Stimulated activated CD4-positive, alpha-beta T cell treated with anti-CD3 and anti-CD28 coated beads, Interleukin-2, amount 100 ng/mL, for 4 hours (primary cell): Measurements from ENCODE around the gene AUNIP.

Source experiments
- DNase-seq: peaks from one replicate; pipeline ENCODE4 v3.0.0-alpha.2; 2020; ENCODE audit warnings: low read depth

AUNIP gene

DNA sequence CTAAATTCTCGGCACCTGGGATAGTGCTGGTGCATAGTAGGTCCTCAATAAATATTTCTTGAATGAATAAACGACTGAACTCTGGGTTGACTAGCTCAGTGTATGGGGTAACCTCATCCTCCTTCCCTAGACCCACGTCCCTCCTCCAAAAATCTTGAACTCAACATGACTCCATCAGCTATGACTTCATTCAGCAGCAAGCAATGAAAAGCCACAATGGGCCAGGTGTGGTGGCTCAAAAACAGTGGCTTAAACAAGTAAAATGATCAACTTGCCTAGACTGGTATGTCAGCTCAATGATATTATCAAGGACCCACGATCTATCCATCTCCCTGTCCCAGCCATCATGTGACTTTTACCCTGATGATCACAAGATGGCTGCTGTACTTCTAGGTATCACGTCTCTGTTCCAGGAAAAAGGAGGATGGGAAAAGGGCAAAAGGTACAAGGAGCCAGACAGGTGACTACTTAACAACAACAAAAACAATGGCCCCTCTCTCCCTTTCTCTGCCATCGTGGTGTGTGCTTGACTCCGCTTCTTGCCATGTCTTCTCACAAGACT is 29.2 kb upstream of the AUNIP start:
- no peak for DNase-seq

DNA sequence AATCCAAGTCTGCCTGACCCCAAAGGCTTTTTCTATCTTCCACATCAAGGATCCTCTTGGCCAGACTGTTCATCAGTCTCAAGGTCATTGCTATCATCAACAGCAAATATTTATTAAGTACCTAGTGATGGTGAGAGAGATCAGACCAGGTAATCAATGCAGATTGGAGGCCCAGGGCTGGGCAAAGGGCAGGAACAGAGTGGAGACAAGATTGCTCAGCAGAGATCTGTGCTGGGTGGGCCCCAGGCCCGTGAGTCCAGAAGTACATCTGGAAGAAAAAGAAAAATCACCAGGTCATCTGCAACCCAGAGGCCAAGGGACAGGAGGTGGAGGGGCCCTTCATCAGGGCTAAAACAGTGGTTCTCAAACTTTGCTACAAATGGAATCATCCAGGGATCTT is 26.3 kb upstream of the AUNIP start:
- DNase-seq, result no peak

- DNase-seq, result no peak
Measured at GRCh38 chr1:25881266-25881665, 22.0 kb upstream of the AUNIP start.

DNA sequence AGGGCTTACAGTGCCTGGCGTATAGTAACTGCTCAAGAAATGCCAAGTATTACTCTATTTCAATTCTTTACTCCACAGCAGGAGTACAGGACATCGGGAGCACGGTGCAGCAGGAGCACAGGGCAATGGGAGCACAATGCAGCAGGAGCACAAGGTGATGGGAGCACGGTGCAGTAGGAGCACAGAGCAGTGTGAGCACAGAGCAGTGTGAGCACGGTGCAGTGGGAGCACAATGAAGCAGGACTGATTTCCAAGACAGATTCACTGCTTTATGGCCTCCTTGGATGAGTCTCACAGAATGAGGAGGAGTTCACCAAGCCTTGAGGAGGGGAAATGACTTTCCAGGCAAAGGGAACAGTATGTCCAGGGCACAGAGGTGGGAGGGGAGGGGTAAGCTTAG is 21.3 kb upstream of the AUNIP start:
- DNase-seq, result no peak

GRCh38 chr1:25879675-25880074 is 20.4 kb upstream of the AUNIP start:
- DNase-seq, result no peak

- DNase-seq, result no peak
Measured at GRCh38 chr1:25878690-25879089, 19.4 kb upstream of the AUNIP start.

GRCh38 chr1:25877155-25877554 is 17.9 kb upstream of the AUNIP start:
- DNase-seq, result no peak

DNA sequence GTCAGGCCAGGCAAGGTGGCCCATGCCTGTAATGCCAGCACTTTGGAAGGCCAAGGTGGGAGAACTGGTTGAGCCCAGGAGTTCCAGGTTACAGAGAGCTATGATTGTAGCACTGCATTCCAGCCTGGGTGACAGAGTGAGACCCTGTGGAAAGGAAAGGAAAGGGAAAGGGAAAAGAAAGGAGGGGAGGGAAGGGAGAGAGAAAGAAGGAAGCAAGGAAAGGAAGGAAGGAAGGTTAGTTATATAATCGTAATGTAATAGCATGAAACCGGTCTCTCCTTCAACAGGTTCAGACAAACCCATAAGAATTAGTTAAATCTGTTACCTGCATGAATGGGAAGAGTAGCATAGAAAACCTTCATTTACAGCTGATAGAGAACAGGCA is 17.4 kb upstream of the AUNIP start:
- no peak for DNase-seq

GRCh38 chr1:25875856-25876692 is 16.8 kb upstream of the AUNIP start:
- DNase-seq, result no peak

- DNase-seq, result peak; percentile 34
Measured at GRCh38 chr1:25875154-25875855, 16.0 kb upstream of the AUNIP start, which contains the start of gene PAQR7. PAQR7 (minus strand) TSS chr1:25875708; CDS start chr1:25863839, 11,869 bp downstream.

- no peak for DNase-seq
Measured at GRCh38 chr1:25874635-25875153, 15.4 kb upstream of the AUNIP start.

GRCh38 chr1:25874209-25874608 is 15.0 kb upstream of the AUNIP start:
- DNase-seq, result no peak

- DNase-seq, result no peak
Measured at GRCh38 chr1:25873120-25873519, 13.9 kb upstream of the AUNIP start.

DNA sequence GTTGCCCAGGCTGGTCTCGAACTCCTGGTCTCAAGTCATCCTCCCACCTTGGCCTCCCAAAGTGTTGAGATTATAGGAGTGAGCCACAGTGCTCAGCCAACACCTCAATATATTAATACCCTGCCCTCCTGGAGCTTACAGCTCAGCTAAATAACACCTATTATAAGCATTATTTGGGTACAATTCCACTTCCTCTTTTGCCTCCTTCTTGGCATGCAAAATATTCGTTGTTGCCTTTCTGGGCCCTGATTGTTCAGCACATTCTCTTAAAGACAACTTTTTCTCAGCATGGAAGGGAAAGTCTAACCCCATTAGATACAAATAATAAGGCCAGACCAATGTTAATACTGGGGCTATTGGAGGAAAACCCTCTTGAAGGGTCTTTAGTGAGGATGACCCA is 13.5 kb upstream of the AUNIP start:
- DNase-seq, result no peak

- DNase-seq, result no peak
Measured at GRCh38 chr1:25871704-25872494, 12.6 kb upstream of the AUNIP start.

DNA sequence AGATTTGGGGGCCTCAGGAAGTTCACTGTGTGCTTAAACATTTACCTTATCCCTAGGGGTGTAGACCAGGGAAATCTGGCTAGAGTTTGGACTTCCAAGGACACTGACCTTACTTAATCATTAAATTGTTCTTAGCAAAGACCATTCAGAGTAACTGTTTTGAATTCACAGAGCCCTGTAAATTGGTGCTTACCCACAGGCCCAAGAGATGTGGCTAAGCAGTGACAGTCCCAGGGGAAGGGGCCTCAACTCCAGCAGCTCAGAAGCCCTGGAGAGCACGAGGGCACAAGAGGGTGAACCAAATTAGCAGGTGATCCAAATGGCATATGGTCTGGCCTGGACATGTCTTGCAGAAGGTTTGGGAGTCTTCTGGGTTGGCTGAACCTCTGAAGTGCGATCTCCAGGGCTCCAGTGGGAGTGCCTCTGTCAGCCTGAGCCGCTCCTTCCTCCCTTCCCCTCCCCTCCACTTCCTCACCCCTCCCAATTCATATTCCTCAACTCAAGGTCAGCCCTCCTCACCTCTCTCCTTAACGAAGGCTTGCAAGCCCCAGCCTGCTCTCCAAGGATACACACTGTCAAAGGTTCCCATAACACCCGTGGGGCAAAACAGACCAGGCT is 11.9 kb upstream of the AUNIP start:
- no peak for DNase-seq

DNA sequence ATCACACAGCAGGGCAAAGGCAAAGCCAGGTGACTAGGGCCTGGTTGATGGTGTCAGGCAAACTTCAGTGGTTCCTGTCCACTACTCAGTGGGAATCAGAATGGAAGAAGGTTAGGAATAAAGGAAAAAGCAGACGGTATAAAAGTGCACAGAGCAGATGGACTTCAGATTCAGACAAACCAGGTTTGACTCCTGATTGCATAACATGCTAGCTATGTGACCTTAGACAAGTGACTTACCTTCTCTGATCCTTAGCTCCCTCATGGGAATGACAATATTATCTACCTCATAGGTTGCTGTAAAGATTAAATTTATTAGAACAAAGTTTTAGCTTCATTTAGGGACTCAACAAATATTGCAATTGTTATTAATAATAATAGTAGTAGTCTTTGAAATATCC is 11.4 kb upstream of the AUNIP start:
- DNase-seq, result no peak

DNA sequence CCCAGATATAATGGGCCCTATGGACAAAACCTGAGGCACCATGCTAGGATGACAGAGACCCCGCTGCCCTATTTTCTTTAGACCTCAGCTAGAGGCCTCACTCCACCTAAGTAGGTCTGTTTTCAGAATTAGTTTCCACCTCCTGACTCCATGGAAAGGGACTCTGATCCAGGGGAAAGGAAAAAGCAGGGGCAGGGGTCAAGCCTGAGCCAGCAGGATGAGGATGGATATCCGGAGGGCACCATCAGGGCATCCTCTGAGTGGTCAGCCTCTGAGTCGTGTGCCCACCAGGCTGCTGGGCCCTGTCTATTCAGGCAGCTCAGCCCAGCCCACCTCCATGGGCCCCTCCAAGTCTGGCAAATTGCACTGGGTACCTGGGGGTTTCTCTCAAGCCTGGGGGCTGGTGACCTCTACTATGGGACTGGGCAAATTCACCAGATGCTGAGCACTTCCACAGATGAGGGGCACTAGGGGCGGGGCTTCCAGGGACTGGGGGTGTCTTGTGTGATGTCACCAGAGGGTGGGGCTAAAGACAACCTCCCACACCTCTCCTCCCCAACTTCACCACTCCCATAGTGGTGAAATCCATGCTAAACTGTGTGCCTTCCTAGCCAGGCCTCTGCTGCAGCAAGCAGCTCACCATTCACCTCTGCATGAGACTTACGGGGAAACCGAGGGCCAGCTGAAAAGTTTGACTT is 10.8 kb upstream of the AUNIP start:
- DNase-seq, result no peak

DNA sequence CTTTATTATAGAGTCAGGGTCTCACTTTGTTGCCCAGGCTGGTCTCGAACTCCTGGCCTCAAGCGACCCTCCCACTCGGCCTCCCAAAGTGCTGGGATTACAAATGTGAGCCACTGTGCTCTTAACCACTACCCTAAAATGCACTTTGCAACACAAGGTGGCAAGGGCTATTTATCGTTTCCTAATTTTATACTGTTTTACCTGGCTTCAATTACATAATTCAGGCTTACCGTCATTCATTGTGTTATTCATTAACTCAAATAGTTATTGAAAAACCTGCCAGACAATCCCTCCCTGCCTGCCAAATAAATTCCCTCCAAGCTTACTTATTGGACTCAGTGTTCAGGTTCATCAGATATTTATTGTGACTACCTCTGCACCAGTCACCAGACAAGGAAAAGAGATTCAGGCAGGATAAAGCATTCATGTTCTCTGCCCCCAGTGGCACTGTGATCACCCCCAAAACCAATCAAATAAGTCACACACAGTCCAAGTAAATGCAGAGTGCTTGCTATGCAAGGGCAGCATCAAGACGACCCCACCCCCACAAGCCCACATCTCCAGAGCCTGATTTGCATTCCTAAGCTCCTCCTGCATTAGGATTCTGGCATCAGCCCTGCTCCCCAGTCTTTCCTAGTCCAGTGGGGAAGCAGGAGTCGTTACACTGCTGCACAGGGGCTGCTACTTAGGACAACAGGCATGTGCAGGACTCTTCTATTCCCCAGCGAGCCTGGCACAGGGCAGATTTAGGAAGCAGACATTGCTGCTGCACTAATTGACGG is 8.1 kb upstream of the AUNIP start:
- DNase-seq, result no peak

GRCh38 chr1:25866288-25866687 is 7.0 kb upstream of the AUNIP start:
- no peak for DNase-seq
